Stimulated activated CD4-positive, alpha-beta T cell treated with anti-CD3 and anti-CD28 coated beads, Interleukin-12 subunit alpha, Interleukin-12 subunit beta, amount 100 ng/mL, for 4 hours (primary cell): ENCODE results near the gene CCDC12.

Source experiments
- DNase-seq: peaks from one replicate; pipeline ENCODE4 v3.0.0-alpha.2; 2020

The CCDC12 gene

GRCh38 chr3:46976326-46977190 is at the start of gene CCDC12:
Gene CCDC12 (minus strand): TSS chr3:46976745. CDS start chr3:46976732, 13 bp downstream.
- peak; percentile 81 for DNase-seq

DNA sequence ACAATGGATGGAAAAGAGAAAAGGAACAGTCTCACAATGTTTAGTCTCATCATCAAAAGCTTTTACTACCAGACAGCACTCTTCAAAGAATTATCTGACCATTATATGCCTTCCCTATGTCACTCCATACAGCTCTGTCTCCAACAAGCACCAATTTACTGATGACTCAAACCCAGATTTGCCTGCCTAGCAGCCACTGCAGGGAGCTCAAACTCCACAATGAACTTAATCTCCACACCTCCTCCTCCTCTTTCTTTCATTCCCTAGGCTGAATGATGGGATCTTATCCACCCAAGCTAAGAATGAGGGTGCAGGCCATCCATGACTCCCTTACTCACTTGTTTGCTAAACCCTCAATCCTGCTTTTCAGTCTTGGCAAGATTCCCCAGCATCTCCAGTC is 48.4 kb upstream of the CCDC12 start:
- DNase-seq: no peak

GRCh38 chr3:47022641-47023071 is 46.1 kb upstream of the CCDC12 start:
- DNase-seq: no peak

GRCh38 chr3:47020311-47020710 is 43.8 kb upstream of the CCDC12 start:
- DNase-seq: no peak

- DNase-seq: no peak
Observed at GRCh38 chr3:47019201-47019600, 42.7 kb upstream of the CCDC12 start.

DNA sequence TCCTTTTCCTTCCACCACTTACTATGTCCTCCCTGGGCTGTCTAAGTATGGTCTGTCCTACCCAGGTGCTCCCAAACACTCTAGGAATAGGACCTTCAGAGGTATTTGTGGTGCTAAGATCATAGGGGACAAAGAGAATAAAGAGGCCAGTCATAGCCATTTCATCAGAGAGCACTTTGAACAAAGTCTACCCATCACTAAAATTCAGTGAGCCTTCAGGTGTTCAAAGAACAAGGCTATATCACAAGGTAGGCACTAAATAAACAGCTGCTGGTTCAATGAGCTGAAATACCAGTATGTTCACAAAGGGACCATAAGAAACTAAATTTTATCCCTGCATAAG is 41.7 kb upstream of the CCDC12 start:
- no peak for DNase-seq

DNA sequence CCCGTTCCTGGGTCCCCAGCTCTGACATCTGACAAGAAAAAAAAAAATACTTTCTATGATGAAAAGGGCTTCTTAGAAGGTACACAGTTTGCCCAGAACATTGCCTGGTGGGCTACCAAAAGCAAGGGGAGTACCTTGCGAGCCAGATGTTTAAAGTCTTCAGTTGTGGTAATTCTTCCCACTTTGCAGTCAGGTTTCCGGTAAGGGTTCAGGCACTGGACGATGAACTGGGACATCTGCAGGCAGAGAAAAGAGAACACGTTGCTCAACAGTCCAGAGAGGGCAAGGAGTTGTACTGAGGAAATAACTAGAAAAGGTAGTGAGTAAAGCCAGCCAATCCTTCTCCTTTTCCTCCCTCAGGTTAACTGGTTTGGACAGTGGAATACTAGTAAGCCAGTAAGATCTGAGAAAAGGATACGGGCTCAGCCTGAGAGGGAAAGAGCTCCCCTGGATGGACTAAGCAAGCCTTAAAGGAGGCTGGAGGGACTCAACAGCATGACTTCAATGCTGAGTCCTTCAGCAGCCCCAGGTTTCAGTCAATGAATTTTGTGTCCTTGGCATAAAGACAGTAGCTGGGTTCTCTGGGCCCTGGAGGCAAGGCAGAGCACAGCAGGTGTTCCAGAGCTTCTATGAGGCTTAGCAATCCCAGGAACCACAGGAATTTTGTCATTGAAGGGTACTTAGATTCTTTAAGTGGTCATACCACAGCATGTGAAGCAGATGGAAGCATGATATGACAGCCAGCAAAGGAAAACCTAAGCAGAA is 41.1 kb upstream of the CCDC12 start:
- DNase-seq: no peak

DNA sequence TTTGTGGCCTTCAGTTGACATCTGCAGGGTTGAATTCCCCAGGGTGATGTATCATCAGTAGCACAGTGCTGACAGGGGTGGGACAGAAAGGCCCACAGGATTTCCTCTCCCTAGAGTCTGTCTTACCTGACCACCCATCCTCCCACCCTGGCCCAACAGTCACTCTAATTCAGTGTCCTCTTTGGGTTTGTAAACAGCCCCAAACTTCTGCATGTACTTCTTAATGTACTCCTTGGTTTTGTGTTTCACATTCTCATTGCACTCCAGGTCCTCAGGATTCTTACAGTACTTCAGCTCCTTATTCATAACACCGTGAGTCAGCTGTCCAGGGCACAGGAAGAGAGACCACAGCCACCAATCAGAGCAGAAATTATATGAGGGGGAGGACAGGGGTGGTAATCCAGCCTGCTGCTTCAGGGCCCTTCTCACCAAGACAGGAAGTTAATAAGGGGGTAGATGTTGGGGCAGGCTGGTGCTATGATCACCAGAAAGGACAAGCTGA is 40.4 kb upstream of the CCDC12 start:
- DNase-seq: no peak

GRCh38 chr3:47016086-47016933 is 39.8 kb upstream of the CCDC12 start:
- no peak for DNase-seq

DNA sequence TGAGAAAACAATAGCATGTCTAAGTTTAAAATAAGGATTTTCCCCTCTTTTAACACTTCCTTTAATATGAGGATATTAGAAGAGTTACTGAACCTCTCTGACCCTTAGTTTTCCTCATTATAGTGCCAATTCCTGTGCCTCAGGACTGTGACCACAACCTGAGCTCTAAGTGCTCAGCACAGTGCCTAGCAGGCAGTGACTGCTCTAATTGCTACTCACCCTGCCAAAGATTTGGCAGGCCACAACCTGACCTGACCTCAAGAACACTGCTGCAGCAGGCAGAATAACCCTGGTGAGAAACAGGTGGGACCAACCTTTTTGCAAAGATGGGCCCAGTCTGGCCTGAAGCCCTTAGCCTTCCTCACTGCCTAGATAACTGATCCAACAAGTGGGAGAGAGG is 38.6 kb upstream of the CCDC12 start:
- no peak for DNase-seq

DNA sequence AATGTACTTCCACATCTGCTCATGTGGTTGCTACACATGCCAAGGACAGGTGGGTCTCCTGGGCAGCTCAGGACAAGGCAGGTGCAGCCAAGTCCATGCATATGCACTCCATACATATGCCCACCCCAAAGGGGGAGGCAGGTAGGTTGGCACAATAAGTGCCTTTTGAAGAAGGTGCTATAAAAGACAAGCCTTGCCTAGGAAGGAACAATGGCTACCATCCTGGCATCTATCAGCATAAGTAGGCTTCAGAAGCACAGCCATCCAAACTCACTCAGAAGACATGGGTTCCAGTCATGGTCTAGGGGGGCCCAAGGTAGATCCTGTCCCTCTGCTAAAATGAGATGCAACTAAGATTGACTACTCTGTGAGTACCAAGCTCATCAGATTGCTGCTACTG is 37.5 kb upstream of the CCDC12 start:
- no peak for DNase-seq

DNA sequence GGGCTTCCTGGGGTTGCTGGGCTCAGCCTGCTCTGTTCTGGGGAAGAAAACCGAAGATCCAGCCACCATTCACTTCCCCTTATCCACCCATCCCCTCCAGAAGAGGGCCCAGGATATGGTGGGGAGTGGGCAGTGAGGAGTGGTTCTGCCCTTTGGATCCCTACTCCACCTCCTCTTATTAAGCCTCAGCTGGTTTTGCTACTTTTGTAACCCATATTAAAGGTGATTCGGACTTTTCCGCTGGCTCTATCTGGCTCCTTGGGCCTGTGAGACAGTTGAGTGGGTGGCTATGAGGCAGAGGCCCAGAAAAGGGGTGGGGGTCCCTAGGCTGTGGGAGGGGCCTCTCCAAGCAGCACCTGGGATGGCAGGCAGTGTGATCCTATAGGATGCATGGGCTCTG is 36.7 kb upstream of the CCDC12 start:
- DNase-seq: no peak

- DNase-seq: no peak
Observed at GRCh38 chr3:47012342-47013230, 36.0 kb upstream of the CCDC12 start.

GRCh38 chr3:47011371-47011770 is 34.8 kb upstream of the CCDC12 start:
- DNase-seq: no peak

DNA sequence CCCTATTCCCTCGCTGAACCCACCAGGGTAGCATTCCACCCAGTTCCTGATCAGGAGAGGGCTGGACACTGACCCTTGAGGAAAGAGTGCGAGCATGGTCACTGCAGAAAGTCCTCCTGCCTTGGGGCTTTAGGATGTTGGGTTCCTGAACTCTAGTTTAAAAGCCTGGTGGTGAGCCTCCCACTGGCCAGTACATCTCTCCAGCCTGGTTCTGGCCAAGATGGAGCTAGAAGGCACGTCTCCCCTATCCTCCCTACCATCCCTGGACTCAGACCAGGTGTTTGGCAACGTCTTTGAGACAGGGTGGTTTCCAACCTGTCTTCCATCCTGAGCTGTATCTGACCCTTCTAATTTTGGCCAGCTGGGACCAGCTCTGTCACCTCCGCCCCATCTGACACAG is 34.4 kb upstream of the CCDC12 start:
- no peak for DNase-seq

DNA sequence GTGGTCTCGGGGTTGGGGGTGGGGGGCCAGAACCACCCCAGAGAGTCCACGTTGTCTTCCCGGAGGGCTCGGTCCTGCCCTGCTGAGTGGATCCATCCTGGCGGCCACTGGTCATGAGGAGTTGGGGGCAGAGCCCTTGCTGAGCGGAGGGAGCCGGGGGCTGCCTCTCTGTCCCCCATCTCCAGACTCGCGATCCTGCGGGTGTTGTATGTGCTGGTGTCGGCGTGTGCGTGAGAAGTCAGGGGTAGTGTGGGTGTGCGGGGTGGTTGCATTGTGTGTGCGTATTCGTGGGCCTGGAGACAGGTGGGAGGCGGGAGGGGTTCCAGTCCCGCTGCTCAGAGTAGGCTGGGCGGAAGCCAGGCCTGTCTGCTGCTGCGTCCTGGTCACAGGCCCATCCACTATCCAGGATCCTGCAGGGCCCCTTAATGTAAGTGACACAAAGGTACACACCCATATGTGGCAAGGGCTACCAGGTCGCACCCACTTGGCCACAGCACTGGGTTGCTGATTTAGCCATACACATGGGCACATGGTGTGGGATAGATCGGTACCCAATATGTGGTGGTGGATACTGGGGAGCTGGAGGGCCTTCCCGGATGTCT is 33.7 kb upstream of the CCDC12 start:
- no peak for DNase-seq

- DNase-seq: peak; percentile 67
Observed at GRCh38 chr3:47009225-47010110, 32.9 kb upstream of the CCDC12 start.

DNA sequence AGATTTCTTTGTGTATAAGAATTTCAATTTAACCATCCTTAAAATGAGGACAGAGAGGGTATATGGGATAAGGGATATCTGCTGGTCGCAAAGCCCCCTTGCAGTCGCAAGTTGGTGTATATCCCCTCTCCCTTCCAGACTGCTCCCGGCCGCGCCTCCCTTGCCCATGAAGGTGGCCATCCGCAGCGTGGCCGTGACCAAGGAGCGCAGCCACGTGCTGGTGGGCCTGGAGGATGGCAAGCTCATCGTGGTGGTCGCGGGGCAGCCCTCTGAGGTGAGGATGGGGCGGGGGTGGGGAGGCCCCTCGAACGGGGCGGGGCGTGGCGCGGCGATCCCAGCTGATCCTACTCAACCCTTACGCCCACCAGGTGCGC is 32.3 kb upstream of the CCDC12 start:
- no peak for DNase-seq

DNA sequence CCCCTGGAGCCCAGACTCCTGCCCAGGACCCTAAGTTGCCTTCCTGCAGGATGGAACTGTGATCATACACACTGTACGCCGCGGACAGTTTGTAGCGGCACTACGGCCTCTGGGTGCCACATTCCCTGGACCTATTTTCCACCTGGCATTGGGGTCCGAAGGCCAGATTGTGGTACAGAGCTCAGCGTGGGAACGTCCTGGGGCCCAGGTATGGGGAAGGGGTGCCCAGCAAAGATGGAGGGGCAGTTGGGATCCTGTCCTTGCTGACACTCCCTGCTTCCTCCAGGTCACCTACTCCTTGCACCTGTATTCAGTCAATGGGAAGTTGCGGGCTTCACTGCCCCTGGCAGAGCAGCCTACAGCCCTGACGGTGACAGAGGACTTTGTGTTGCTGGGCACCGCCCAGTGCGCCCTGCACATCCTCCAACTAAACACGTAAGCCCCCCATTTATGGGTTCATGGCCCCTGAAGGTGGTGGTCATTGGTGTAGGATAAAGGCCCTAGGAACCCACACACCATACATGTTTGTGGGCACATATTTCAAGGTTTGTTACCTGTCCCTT is 31.8 kb upstream of the CCDC12 start:
- DNase-seq: no peak
